ENCODE results near the gene PSTPIP2. TPM values are rescaled to one million over a fixed set of nuclear protein-coding genes. Genes with fewer than 3 reads are reported as not detected.

PSTPIP2 gene
- total RNA-seq = 7.1 and 7.6 TPM in 2 replicates

GRCh38 chr18:46071653-46072375, at the start of gene PSTPIP2:
Gene PSTPIP2 (minus strand): TSS chr18:46072260. CDS start chr18:46072188, 72 bp downstream.

GRCh38 chr18:46104128-46104911, 32.3 kb upstream of the PSTPIP2 start, which contains the start of gene HAUS1:
Gene HAUS1 (plus strand): TSS chr18:46104385. CDS start chr18:46104412, 27 bp downstream.

GRCh38 chr18:46097801-46098615, 25.9 kb upstream of the PSTPIP2 start, which contains the start of gene ATP5F1A:
Gene ATP5F1A (minus strand): TSS chr18:46098296. CDS start chr18:46098231, 65 bp downstream.

GRCh38 chr18:45967007-45967706, 104.9 kb downstream of the PSTPIP2 start, which contains the start of gene EPG5:
Gene EPG5 (minus strand): TSS chr18:45967329. CDS start chr18:45967239, 90 bp downstream.

Other genes with a start within 250 kb of the PSTPIP2 start
- gene SIGLEC15, start 246.6 kb downstream of the PSTPIP2 start, total RNA-seq = 0.67 and 1.3 TPM in 2 replicates
- 20.7 and 21.7 TPM in 2 replicates for gene EPG5, start 104.9 kb downstream of the PSTPIP2 start, total RNA-seq
- 545 and 576 TPM in 2 replicates for gene ATP5F1A, start 26.0 kb upstream of the PSTPIP2 start, total RNA-seq
- gene HAUS1, start 32.1 kb upstream of the PSTPIP2 start, total RNA-seq = 52.8 and 59.2 TPM in 2 replicates